Measurements from ENCODE around the gene ASTL. TPM values are rescaled to one million over a fixed set of nuclear protein-coding genes. Genes with fewer than 3 reads are reported as not detected.

The ASTL gene
- total RNA-seq, 3 donors from 2014 or later (not counting 1 experiment from before 2014, with no cell fraction given): 5.5 to 11.3 (median 8.8) TPM

GRCh38 chr2:96093528-96093927 lies 44.8 kb downstream of the ASTL start:
- no peak overlapping the region for H3K27ac ChIP-seq (ENCODE audit: low read length)
- Mint-ChIP-seq H3K27ac (no peak overlapping the region), H3K9me3 (no peaks in the 10 kb centered on the region), H3K4me3 (no peak overlapping the region), H3K4me1 (no peaks in the 10 kb centered on the region), H3K27me3 (ENCODE audit: low read depth in 2 of 2) (no peaks in the 10 kb centered on the region), H3K36me3 (no peaks in the 10 kb centered on the region)
- H3K9me3 ChIP-seq (ENCODE audit: control insufficient read depth, insufficient read depth, low read length): no peaks in the 10 kb centered on the region
- no peak overlapping the region for H3K4me3 ChIP-seq (ENCODE audit: low read length)
- no peaks in the 10 kb centered on the region for H3K4me1 ChIP-seq (ENCODE audit: control insufficient read depth, insufficient read depth, low read length)
- WGBS (ENCODE audit: insufficient coverage): 93% methylated on average over 4 of the region's 4 CpGs
- H3K36me3 ChIP-seq (ENCODE audit: control insufficient read depth, insufficient read depth, low read length): no peaks in the 10 kb centered on the region
- DNase-seq (no peak), ATAC-seq (no peak)
- TF ChIP-seq, protein P1, sequence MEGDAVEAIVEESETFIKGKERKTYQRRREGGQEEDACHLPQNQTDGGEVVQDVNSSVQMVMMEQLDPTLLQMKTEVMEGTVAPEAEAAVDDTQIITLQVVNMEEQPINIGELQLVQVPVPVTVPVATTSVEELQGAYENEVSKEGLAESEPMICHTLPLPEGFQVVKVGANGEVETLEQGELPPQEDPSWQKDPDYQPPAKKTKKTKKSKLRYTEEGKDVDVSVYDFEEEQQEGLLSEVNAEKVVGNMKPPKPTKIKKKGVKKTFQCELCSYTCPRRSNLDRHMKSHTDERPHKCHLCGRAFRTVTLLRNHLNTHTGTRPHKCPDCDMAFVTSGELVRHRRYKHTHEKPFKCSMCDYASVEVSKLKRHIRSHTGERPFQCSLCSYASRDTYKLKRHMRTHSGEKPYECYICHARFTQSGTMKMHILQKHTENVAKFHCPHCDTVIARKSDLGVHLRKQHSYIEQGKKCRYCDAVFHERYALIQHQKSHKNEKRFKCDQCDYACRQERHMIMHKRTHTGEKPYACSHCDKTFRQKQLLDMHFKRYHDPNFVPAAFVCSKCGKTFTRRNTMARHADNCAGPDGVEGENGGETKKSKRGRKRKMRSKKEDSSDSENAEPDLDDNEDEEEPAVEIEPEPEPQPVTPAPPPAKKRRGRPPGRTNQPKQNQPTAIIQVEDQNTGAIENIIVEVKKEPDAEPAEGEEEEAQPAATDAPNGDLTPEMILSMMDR (IDR thresholded peaks at IDR 0.05): no peak
- H3K27me3 ChIP-seq (ENCODE audit: control insufficient read depth, insufficient read depth, low read length): no peaks in the 10 kb centered on the region
- intact Hi-C loops (cut with micrococcal nuclease): no loop called here

DNA sequence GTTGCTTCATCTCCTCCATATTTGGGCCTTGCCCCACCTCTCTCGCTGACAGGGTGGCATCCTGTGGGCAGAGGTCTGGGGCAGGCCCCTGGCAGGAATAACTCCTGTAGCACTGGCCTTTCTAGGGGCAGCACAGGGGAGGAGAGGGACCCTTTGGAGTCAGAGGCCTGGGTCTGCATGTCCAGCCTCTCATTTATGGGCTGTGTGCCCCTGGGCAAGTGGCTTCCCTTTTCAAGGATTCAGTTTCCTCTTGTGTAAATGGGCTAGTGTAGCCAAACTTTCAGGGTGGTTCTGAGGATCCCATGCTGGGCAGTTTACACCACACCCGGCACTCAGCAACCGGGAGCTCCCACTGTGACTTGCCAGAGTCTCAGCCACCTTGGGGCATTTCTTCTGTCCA lies 45.4 kb downstream of the ASTL start:
- DNase-seq (peak in 1 of 2 donors; percentile 9), ATAC-seq (no peak)
- WGBS (ENCODE audit: insufficient coverage): 83% methylated on average over 3 of the region's 3 CpGs
- Histone ChIP-seq H3K27ac (ENCODE audit: low read length) (no peak overlapping the region), H3K4me1 (ENCODE audit: control insufficient read depth, insufficient read depth, low read length) (no peaks in the 10 kb centered on the region), H3K9me3 (ENCODE audit: control insufficient read depth, insufficient read depth, low read length) (no peaks in the 10 kb centered on the region), H3K4me3 (ENCODE audit: low read length) (no peak overlapping the region), H3K36me3 (ENCODE audit: control insufficient read depth, insufficient read depth, low read length) (no peaks in the 10 kb centered on the region), H3K27me3 (ENCODE audit: control insufficient read depth, insufficient read depth, low read length) (no peaks in the 10 kb centered on the region)
- H3K4me3 Mint-ChIP-seq: no peak overlapping the region
- no peaks in the 10 kb centered on the region for H3K4me1 Mint-ChIP-seq
- H3K9me3 Mint-ChIP-seq: no peaks in the 10 kb centered on the region
- intact Hi-C loops (cut with micrococcal nuclease): no loop called here
- H3K27ac Mint-ChIP-seq: no peak overlapping the region
- H3K27me3 Mint-ChIP-seq (ENCODE audit: low read depth in 2 of 2): no peaks in the 10 kb centered on the region
- no peaks in the 10 kb centered on the region for H3K36me3 Mint-ChIP-seq
- TF ChIP-seq, protein P1 (IDR thresholded peaks at IDR 0.05): no peak

DNA sequence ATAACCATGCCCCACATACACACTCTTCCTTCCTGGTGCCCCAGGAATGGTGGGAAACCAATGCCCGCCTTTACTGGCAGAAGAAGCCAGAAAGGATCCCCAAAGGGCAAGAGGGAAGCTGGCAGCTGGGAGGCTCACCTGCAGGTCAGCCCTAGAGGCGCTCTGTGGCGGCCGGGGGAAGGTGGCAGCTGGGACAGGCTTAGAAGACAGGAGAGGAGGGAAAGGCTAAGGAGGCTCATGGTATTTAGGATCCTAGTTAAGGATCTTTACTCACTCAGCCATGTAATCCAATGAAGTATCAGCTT lies 45.8 kb downstream of the ASTL start:
- H3K36me3 ChIP-seq (ENCODE audit: control insufficient read depth, insufficient read depth, low read length): no peaks in the 10 kb centered on the region
- intact Hi-C loops (cut with micrococcal nuclease): no loop called here
- H3K27me3 ChIP-seq (ENCODE audit: control insufficient read depth, insufficient read depth, low read length): no peaks in the 10 kb centered on the region
- H3K9me3 ChIP-seq (ENCODE audit: control insufficient read depth, insufficient read depth, low read length): no peaks in the 10 kb centered on the region
- no peaks in the 10 kb centered on the region for H3K4me1 ChIP-seq (ENCODE audit: control insufficient read depth, insufficient read depth, low read length)
- ATAC-seq (no peak), DNase-seq (peak in 1 of 2 donors; percentile 10)
- H3K4me3 Mint-ChIP-seq: no peak overlapping the region
- H3K4me3 ChIP-seq (ENCODE audit: low read length): no peak overlapping the region
- no peaks in the 10 kb centered on the region for H3K36me3 Mint-ChIP-seq
- TF ChIP-seq, protein P1 (IDR thresholded peaks at IDR 0.05): no peak
- no peaks in the 10 kb centered on the region for H3K27me3 Mint-ChIP-seq (ENCODE audit: low read depth in 2 of 2)
- WGBS (ENCODE audit: insufficient coverage): 98% methylated on average over 4 of the region's 4 CpGs
- H3K9me3 Mint-ChIP-seq: no peaks in the 10 kb centered on the region
- H3K27ac Mint-ChIP-seq: no peak overlapping the region
- H3K27ac ChIP-seq (ENCODE audit: low read length): no peak overlapping the region
- no peaks in the 10 kb centered on the region for H3K4me1 Mint-ChIP-seq

GRCh38 chr2:96091711-96092572 lies 46.4 kb downstream of the ASTL start:
- H3K9me3 ChIP-seq (ENCODE audit: control insufficient read depth, insufficient read depth, low read length): no peaks in the 10 kb centered on the region
- H3K4me3 Mint-ChIP-seq: no peak overlapping the region
- H3K36me3 ChIP-seq (ENCODE audit: control insufficient read depth, insufficient read depth, low read length): no peaks in the 10 kb centered on the region
- ATAC-seq (no peak), DNase-seq (peak in 1 of 2 donors; percentile 11)
- no peaks in the 10 kb centered on the region for H3K4me1 Mint-ChIP-seq
- TF ChIP-seq, protein P1 (IDR thresholded peaks at IDR 0.05): no peak
- H3K36me3 Mint-ChIP-seq: no peaks in the 10 kb centered on the region
- H3K27ac ChIP-seq (ENCODE audit: low read length): no peak overlapping the region
- no peak overlapping the region for H3K27ac Mint-ChIP-seq
- intact Hi-C loops (cut with micrococcal nuclease): no loop called here
- H3K4me3 ChIP-seq (ENCODE audit: low read length): no peak overlapping the region
- H3K27me3 Mint-ChIP-seq (ENCODE audit: low read depth in 2 of 2): no peaks in the 10 kb centered on the region
- WGBS (ENCODE audit: insufficient coverage): 88% methylated on average over 18 of the region's 18 CpGs
- no peaks in the 10 kb centered on the region for H3K27me3 ChIP-seq (ENCODE audit: control insufficient read depth, insufficient read depth, low read length)
- H3K9me3 Mint-ChIP-seq: no peaks in the 10 kb centered on the region
- H3K4me1 ChIP-seq (ENCODE audit: control insufficient read depth, insufficient read depth, low read length): no peaks in the 10 kb centered on the region

Measured in natural killer cell (primary cell).